NCI-H187 treated with DMSO at 0.1 percent for 48 hours (cell line): ENCODE results near the gene TARBP1.

Experiments used
- DNase-seq: peaks from one replicate; lab custom pipeline; 2025; lab: John Stamatoyannopoulos, UW

TARBP1 gene

GRCh38 chr1:234345237-234345636 lies 133.7 kb downstream of the TARBP1 start:
- no peak for DNase-seq

GRCh38 chr1:234342774-234343173 lies 136.2 kb downstream of the TARBP1 start:
- no peak for DNase-seq
